Measurements from ENCODE around the gene SKIC3. TPM values are rescaled to one million over a fixed set of nuclear protein-coding genes. Genes with fewer than 3 reads are reported as not detected.

SKIC3 gene
- total RNA-seq, 1 experiment from 2014 or later, result 37.6 TPM

DNA sequence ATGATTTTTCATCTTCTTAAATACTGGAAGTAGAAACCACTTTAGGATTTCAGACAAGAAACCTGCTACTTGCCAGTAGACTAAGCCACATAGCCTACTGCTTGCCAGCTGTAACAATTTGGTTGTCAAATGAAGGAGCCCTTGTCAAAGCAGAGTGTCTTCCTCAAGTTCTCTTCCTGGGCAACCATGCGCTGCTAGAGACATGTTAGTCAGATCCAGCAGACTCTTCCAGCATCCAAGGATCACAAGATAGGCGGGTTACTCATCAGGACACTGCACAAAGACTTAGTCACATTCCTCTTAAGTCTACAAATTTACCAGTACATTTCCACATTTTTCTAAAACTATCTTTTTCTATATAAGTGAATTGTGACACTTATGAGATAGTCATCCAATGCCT, 24.4 kb downstream of the SKIC3 start:
- Histone ChIP-seq H3K9me3 (ENCODE audit: low read length) (no peaks in the 10 kb centered on the region), H3K9me2 (replicated peaks; ENCODE audit: low read length) (no peaks in the 10 kb centered on the region), H3K27ac (ENCODE audit: low read length) (no peak overlapping the region), H3K79me2 (ENCODE audit: low read length) (no peaks in the 10 kb centered on the region), H3K4me3 (ENCODE audit: low read length) (no peak overlapping the region), H4K20me1 (ENCODE audit: low read length) (no peaks in the 10 kb centered on the region), H3K27me3 (ENCODE audit: low read length) (no peaks in the 10 kb centered on the region), H3K4me2 (ENCODE audit: low read length) (no peak overlapping the region), H2AFZ (ENCODE audit: low read length) (no peak overlapping the region), H3K9ac (ENCODE audit: low read length) (no peak overlapping the region), H3K36me3 (ENCODE audit: low read depth, low read length) (peaks cover 6% of the 10 kb centered on the region), H3F3A (ENCODE audit: low read length, unreplicated experiment) (no peaks in the 10 kb centered on the region), H3K4me1 (ENCODE audit: insufficient read depth, low read length) (no peaks in the 10 kb centered on the region)
- ATAC-seq, result no peak
- TF ChIP-seq EZH2phosphoT487 (IDR thresholded peaks at IDR 0.05; ENCODE audit: borderline replicate concordance, low read length), result no peak
- TF ChIP-seq, protein P1, sequence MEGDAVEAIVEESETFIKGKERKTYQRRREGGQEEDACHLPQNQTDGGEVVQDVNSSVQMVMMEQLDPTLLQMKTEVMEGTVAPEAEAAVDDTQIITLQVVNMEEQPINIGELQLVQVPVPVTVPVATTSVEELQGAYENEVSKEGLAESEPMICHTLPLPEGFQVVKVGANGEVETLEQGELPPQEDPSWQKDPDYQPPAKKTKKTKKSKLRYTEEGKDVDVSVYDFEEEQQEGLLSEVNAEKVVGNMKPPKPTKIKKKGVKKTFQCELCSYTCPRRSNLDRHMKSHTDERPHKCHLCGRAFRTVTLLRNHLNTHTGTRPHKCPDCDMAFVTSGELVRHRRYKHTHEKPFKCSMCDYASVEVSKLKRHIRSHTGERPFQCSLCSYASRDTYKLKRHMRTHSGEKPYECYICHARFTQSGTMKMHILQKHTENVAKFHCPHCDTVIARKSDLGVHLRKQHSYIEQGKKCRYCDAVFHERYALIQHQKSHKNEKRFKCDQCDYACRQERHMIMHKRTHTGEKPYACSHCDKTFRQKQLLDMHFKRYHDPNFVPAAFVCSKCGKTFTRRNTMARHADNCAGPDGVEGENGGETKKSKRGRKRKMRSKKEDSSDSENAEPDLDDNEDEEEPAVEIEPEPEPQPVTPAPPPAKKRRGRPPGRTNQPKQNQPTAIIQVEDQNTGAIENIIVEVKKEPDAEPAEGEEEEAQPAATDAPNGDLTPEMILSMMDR (conservative IDR thresholded peaks at IDR 0.05; ENCODE audit: low read depth, low read length), result no peak
- no peak for TF ChIP-seq EZH2 (IDR thresholded peaks at IDR 0.05; ENCODE audit: low read length, unreplicated experiment)
- ChIA-PET CTCF (no interaction called here), POLR2A (ENCODE audit: unreplicated experiment) (no interaction called here)
- intact Hi-C loops (cut with micrococcal nuclease), result no loop called here
- BruUV-seq (replicated peaks), result no TSS peak
- DNase-seq, result peak; percentile 28

GRCh38 chr5:95528565-95528964, 26.2 kb downstream of the SKIC3 start:
- no TSS peak for BruUV-seq (replicated peaks)
- no peaks in the 10 kb centered on the region for H3K79me2 ChIP-seq (ENCODE audit: low read length)
- TF ChIP-seq EZH2 (IDR thresholded peaks at IDR 0.05; ENCODE audit: low read length, unreplicated experiment) (no peak), EZH2phosphoT487 (IDR thresholded peaks at IDR 0.05; ENCODE audit: borderline replicate concordance, low read length) (no peak)
- TF ChIP-seq, protein P1 (conservative IDR thresholded peaks at IDR 0.05; ENCODE audit: low read depth, low read length), result no peak
- intact Hi-C loops (cut with micrococcal nuclease), result no loop called here
- POLR2A ChIA-PET (ENCODE audit: unreplicated experiment), result no interaction called here
- H3K36me3 ChIP-seq (ENCODE audit: low read depth, low read length), result peaks cover 6% of the 10 kb centered on the region
- H3K27ac ChIP-seq (ENCODE audit: low read length), result no peak overlapping the region
- H3K9me3 ChIP-seq (ENCODE audit: low read length), result no peaks in the 10 kb centered on the region
- no peak for DNase-seq
- H3K9me2 ChIP-seq (replicated peaks; ENCODE audit: low read length), result no peaks in the 10 kb centered on the region
- H3K27me3 ChIP-seq (ENCODE audit: low read length), result no peaks in the 10 kb centered on the region
- ATAC-seq, result no peak
- no peaks in the 10 kb centered on the region for H3K4me1 ChIP-seq (ENCODE audit: insufficient read depth, low read length)
- no peak overlapping the region for H2AFZ ChIP-seq (ENCODE audit: low read length)
- H3K9ac ChIP-seq (ENCODE audit: low read length), result no peak overlapping the region
- no peaks in the 10 kb centered on the region for H3F3A ChIP-seq (ENCODE audit: low read length, unreplicated experiment)
- H3K4me3 ChIP-seq (ENCODE audit: low read length), result no peak overlapping the region
- no peak overlapping the region for H3K4me2 ChIP-seq (ENCODE audit: low read length)
- CTCF ChIA-PET, result no interaction called here
- no peaks in the 10 kb centered on the region for H4K20me1 ChIP-seq (ENCODE audit: low read length)

DNA sequence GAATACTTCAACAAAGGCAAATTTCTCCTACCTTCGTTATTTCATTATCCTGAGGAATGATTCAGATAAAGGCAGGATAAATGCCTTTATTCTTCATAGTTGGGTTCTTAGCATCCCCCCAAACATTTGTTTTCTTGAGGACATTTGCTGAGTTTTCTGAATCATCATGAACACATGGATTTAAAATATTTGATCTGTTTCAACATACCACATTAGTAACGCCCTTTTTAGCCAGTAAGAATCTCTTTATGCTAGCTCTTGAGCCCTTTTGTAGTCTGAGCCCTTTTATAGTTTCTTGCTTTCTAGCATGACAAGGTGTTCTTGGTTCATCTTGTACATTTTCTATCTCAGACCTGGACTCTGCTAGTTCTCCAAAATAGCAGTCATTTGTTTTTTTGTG, 27.9 kb downstream of the SKIC3 start:
- POLR2A ChIA-PET (ENCODE audit: unreplicated experiment), result no interaction called here
- BruUV-seq (replicated peaks), result no TSS peak
- CTCF ChIA-PET, result no interaction called here
- Histone ChIP-seq H2AFZ (ENCODE audit: low read length) (no peak overlapping the region), H3K4me2 (ENCODE audit: low read length) (no peak overlapping the region), H3K27me3 (ENCODE audit: low read length) (no peaks in the 10 kb centered on the region), H3K27ac (ENCODE audit: low read length) (no peak overlapping the region), H4K20me1 (ENCODE audit: low read length) (no peaks in the 10 kb centered on the region), H3K4me3 (ENCODE audit: low read length) (no peak overlapping the region), H3K36me3 (ENCODE audit: low read depth, low read length) (peaks cover 12% of the 10 kb centered on the region), H3F3A (ENCODE audit: low read length, unreplicated experiment) (no peaks in the 10 kb centered on the region), H3K79me2 (ENCODE audit: low read length) (no peaks in the 10 kb centered on the region), H3K9ac (ENCODE audit: low read length) (no peak overlapping the region), H3K9me3 (ENCODE audit: low read length) (no peaks in the 10 kb centered on the region), H3K4me1 (ENCODE audit: insufficient read depth, low read length) (no peaks in the 10 kb centered on the region), H3K9me2 (replicated peaks; ENCODE audit: low read length) (no peaks in the 10 kb centered on the region)
- DNase-seq (no peak), ATAC-seq (no peak)
- TF ChIP-seq EZH2 (IDR thresholded peaks at IDR 0.05; ENCODE audit: low read length, unreplicated experiment), result no peak
- TF ChIP-seq EZH2phosphoT487 (IDR thresholded peaks at IDR 0.05; ENCODE audit: borderline replicate concordance, low read length), result no peak
- TF ChIP-seq, protein P1 (conservative IDR thresholded peaks at IDR 0.05; ENCODE audit: low read depth, low read length), result no peak
- intact Hi-C loops (cut with micrococcal nuclease), result no loop called here

Data from PC-3 (cell line).